Measurements from ENCODE around the gene STARD3. TPM values are rescaled to one million over a fixed set of nuclear protein-coding genes. Genes with fewer than 3 reads are reported as not detected.

STARD3 gene
- total and polyA plus RNA-seq, 9 of the 15 experiments (the other 6 are each of a cell fraction or from before 2014, with no cell fraction given), result 0.63 to 87.0 (median 46.0) TPM

GRCh38 chr17:39667262-39667944 is 30.5 kb downstream of the STARD3 start (continued):
- no peak for TF ChIP-seq ZNF407 (IDR thresholded peaks at IDR 0.05; ENCODE audit: low read depth)
- TF ChIP-seq RCOR1 (IDR thresholded peaks at IDR 0.05; ENCODE audit: borderline replicate concordance in 1 of 2, low read depth in 2 of 2, low read length in 2 of 2), result peak in 1 of 2 experiments; percentile 59; a peak in 1 of 4 replicates
- TF ChIP-seq FOXJ2 (tag; IDR thresholded peaks at IDR 0.05), result no peak
- no peak for TF ChIP-seq TCF7L2 (IDR thresholded peaks at IDR 0.05; ENCODE audit: low read depth, low read length)
- no peak for TF ChIP-seq FOXP1 (CRISPR knock-in tag; IDR thresholded peaks at IDR 0.05)
- TF ChIP-seq OTX1 (CRISPR knock-in tag; IDR thresholded peaks at IDR 0.05), result 0 out of 2 replicates have a peak, but pooled peaks have one; percentile 6
- TF ChIP-seq CHD2 (IDR thresholded peaks at IDR 0.05; ENCODE audit: low read depth, low read length), result peak; percentile 9; the same call in 1 of the 2 replicates
- no peak for TF ChIP-seq RBM15 (IDR thresholded peaks at IDR 0.05; ENCODE audit: insufficient read depth, low read length)
- TF ChIP-seq YY1 (IDR thresholded peaks at IDR 0.05; ENCODE audit: borderline replicate concordance in 1 of 3, control insufficient read depth in 1 of 3, extremely low read depth in 1 of 3, insufficient read depth in 3 of 3, insufficient read length in 1 of 3, insufficient replicate concordance in 2 of 3, low read depth in 1 of 3, low read length in 2 of 3), result peak in 1 of 3 experiments; percentile 21
- TF ChIP-seq HINFP (tag; conservative IDR thresholded peaks at IDR 0.05; ENCODE audit: low read depth), result peak; percentile 93
- TF ChIP-seq SMAD4 (CRISPR knock-in tag; conservative IDR thresholded peaks at IDR 0.05), result peak; percentile 88
